CMK (cell line): ENCODE measurements around the gene CCDC18.

Source experiments
- DNase-seq: peaks from one replicate; pipeline ENCODE4 v3.0.0-alpha.2; 2010; ENCODE audit warnings: low read depth

CCDC18 gene

GRCh38 chr1:93317207-93317606 lies 136.7 kb downstream of the CCDC18 start:
- DNase-seq = no peak

GRCh38 chr1:93317943-93318342 lies 137.4 kb downstream of the CCDC18 start:
- no peak for DNase-seq

- no peak for DNase-seq
Measured at GRCh38 chr1:93321720-93322119, 141.2 kb downstream of the CCDC18 start.

GRCh38 chr1:93322349-93322748 lies 141.8 kb downstream of the CCDC18 start:
- DNase-seq = no peak

GRCh38 chr1:93323185-93323820 lies 142.8 kb downstream of the CCDC18 start:
- DNase-seq = no peak

- no peak for DNase-seq
Measured at GRCh38 chr1:93324486-93325464, 144.3 kb downstream of the CCDC18 start.
